NCI-H1105 (cell line): ENCODE measurements around the gene FOXP2.
"Not testable (repeated sequence)": the region's sequence is repeated elsewhere in the genome, so short reads cannot be mapped to it uniquely, and the experiment has no call there.

Experiments used
- DNase-seq: peaks from one replicate; lab custom pipeline; 2025; lab: John Stamatoyannopoulos, UW

Gene FOXP2

GRCh38 chr7:114422507-114423501, 8.2 kb downstream of the FOXP2 start:
- no peak for DNase-seq

- no peak for DNase-seq
Observed at GRCh38 chr7:114426382-114426781, 11.8 kb downstream of the FOXP2 start.

- DNase-seq: no peak
Observed at GRCh38 chr7:114426824-114427223, 12.2 kb downstream of the FOXP2 start.

GRCh38 chr7:114428211-114428610, 13.6 kb downstream of the FOXP2 start:
- DNase-seq: no peak

GRCh38 chr7:114431189-114431588, 16.6 kb downstream of the FOXP2 start:
- no peak for DNase-seq

GRCh38 chr7:114432061-114432460, 17.4 kb downstream of the FOXP2 start:
- no peak for DNase-seq

GRCh38 chr7:114432703-114433102, 18.1 kb downstream of the FOXP2 start:
- DNase-seq: no peak

- no peak for DNase-seq
Observed at GRCh38 chr7:114439581-114439980, 25.0 kb downstream of the FOXP2 start.

- DNase-seq: not testable (repeated sequence)
Observed at GRCh38 chr7:114440927-114441326, 26.3 kb downstream of the FOXP2 start.

GRCh38 chr7:114444196-114444595, 29.6 kb downstream of the FOXP2 start:
- no peak for DNase-seq

- DNase-seq: no peak
Observed at GRCh38 chr7:114450431-114450830, 35.8 kb downstream of the FOXP2 start.

GRCh38 chr7:114459574-114459973, 45.0 kb downstream of the FOXP2 start:
- DNase-seq: no peak

GRCh38 chr7:114460021-114460420, 45.4 kb downstream of the FOXP2 start:
- no peak for DNase-seq

- DNase-seq: no peak
Observed at GRCh38 chr7:114466917-114467316, 52.3 kb downstream of the FOXP2 start.

- no peak for DNase-seq
Observed at GRCh38 chr7:114468844-114469243, 54.2 kb downstream of the FOXP2 start.

- no peak for DNase-seq
Observed at GRCh38 chr7:114472896-114473512, 58.4 kb downstream of the FOXP2 start.

GRCh38 chr7:114478384-114478783, 63.8 kb downstream of the FOXP2 start:
- no peak for DNase-seq

- peak; percentile 78 for DNase-seq
Observed at GRCh38 chr7:114481999-114482398, 67.4 kb downstream of the FOXP2 start.

GRCh38 chr7:114484226-114484625, 69.6 kb downstream of the FOXP2 start:
- no peak for DNase-seq

GRCh38 chr7:114487174-114487573, 72.6 kb downstream of the FOXP2 start:
- DNase-seq: no peak

GRCh38 chr7:114488696-114489095, 74.1 kb downstream of the FOXP2 start:
- no peak for DNase-seq

- not testable (repeated sequence) for DNase-seq
Observed at GRCh38 chr7:114497491-114497890, 82.9 kb downstream of the FOXP2 start.
